ENCODE data around the gene C19orf44.

Gene C19orf44

GRCh38 chr19:16532440-16533234 lies 36.4 kb downstream of the C19orf44 start:
- no peak for TF ChIP-seq CTCF (IDR thresholded peaks at IDR 0.05; ENCODE audit: insufficient read depth, low read length, poor library complexity, severe bottlenecking)
- DNase-seq (ENCODE audit: extremely low read depth, insufficient read length), result no peak
- peaks cover 54% of the 10 kb centered on the region for H3K36me3 ChIP-seq (ENCODE audit: control insufficient read depth, insufficient read depth, low read length)
- H3K4me3 ChIP-seq (replicated peaks; ENCODE audit: low read depth, low read length), result no peak overlapping the region
- no peaks in the 10 kb centered on the region for H3K27me3 ChIP-seq (replicated peaks; ENCODE audit: control insufficient read depth, insufficient read depth, low read length)

GRCh38 chr19:16535381-16535780 lies 39.2 kb downstream of the C19orf44 start:
- H3K36me3 ChIP-seq (ENCODE audit: control insufficient read depth, insufficient read depth, low read length), result peaks cover 54% of the 10 kb centered on the region
- no peaks in the 10 kb centered on the region for H3K27me3 ChIP-seq (replicated peaks; ENCODE audit: control insufficient read depth, insufficient read depth, low read length)
- no peak overlapping the region for H3K4me3 ChIP-seq (replicated peaks; ENCODE audit: low read depth, low read length)
- no peak for TF ChIP-seq CTCF (IDR thresholded peaks at IDR 0.05; ENCODE audit: insufficient read depth, low read length, poor library complexity, severe bottlenecking)
- no peak for DNase-seq (ENCODE audit: extremely low read depth, insufficient read length)

GRCh38 chr19:16536130-16536529 lies 39.9 kb downstream of the C19orf44 start:
- H3K4me3 ChIP-seq (replicated peaks; ENCODE audit: low read depth, low read length), result no peak overlapping the region
- no peak for TF ChIP-seq CTCF (IDR thresholded peaks at IDR 0.05; ENCODE audit: insufficient read depth, low read length, poor library complexity, severe bottlenecking)
- H3K27me3 ChIP-seq (replicated peaks; ENCODE audit: control insufficient read depth, insufficient read depth, low read length), result no peaks in the 10 kb centered on the region
- DNase-seq (ENCODE audit: extremely low read depth, insufficient read length), result no peak
- H3K36me3 ChIP-seq (ENCODE audit: control insufficient read depth, insufficient read depth, low read length), result peaks cover 49% of the 10 kb centered on the region

GRCh38 chr19:16537111-16537510 lies 40.9 kb downstream of the C19orf44 start:
- H3K27me3 ChIP-seq (replicated peaks; ENCODE audit: control insufficient read depth, insufficient read depth, low read length), result no peaks in the 10 kb centered on the region
- no peak overlapping the region for H3K4me3 ChIP-seq (replicated peaks; ENCODE audit: low read depth, low read length)
- TF ChIP-seq CTCF (IDR thresholded peaks at IDR 0.05; ENCODE audit: insufficient read depth, low read length, poor library complexity, severe bottlenecking), result no peak
- peaks cover 42% of the 10 kb centered on the region for H3K36me3 ChIP-seq (ENCODE audit: control insufficient read depth, insufficient read depth, low read length)
- no peak for DNase-seq (ENCODE audit: extremely low read depth, insufficient read length)

- Histone ChIP-seq H3K36me3 (ENCODE audit: control insufficient read depth, insufficient read depth, low read length) (peaks cover 23% of the 10 kb centered on the region), H3K27me3 (replicated peaks; ENCODE audit: control insufficient read depth, insufficient read depth, low read length) (no peaks in the 10 kb centered on the region), H3K4me3 (replicated peaks; ENCODE audit: low read depth, low read length) (peak overlapping the region; percentile 91)
- no peak for TF ChIP-seq CTCF (IDR thresholded peaks at IDR 0.05; ENCODE audit: insufficient read depth, low read length, poor library complexity, severe bottlenecking)
- DNase-seq (ENCODE audit: extremely low read depth, insufficient read length), result no peak
These were observed 44.8 kb downstream of the C19orf44 start for GRCh38 chr19:16540948-16541347.

All from GM06990 (cell line).